GM12878 (cell line): ENCODE measurements around the gene GPR176. TPM values are rescaled to one million over a fixed set of nuclear protein-coding genes. Genes with fewer than 3 reads are reported as not detected.

Source experiments
- USF1 ChIP-seq: IDR thresholded peaks from 2 replicates; pipeline ENCODE4 v1.6.1; 2011; ENCODE audit warnings: borderline replicate concordance, low read depth, mild to moderate bottlenecking, moderate library complexity, mixed read lengths, low read length; ENCODE audit not compliant: insufficient read depth; ENCODE audit errors: extremely low read length
- WRNIP1 ChIP-seq: IDR thresholded peaks from 2 replicates; pipeline ENCODE4 v1.6.1; 2011; ENCODE audit warnings: low read depth, low read length, improper control_type of control experiment, borderline replicate concordance
- polyA plus RNA-seq, 11 experiments: library from polyadenylated mRNA; depleted of rRNA in 4 of 11; unstranded in 6 of 11; stranded (reverse) in 5 of 11; fragments of >200 nt; fragmentation: Nextera tagmentation in 4 of 11; fragmentation: Illumina TruSeq in 1 of 11; extraction: Ambion mirVana in 4 of 11; extraction: Trizol in 1 of 11; gene quantifications; 1 replicate in 1 of 11; 2 replicates in 10 of 11; pipeline versions ENCODE4 v1.2.1 to v1.2.3, GENCODE V29; 2011 to 2016; ENCODE audit warnings: inconsistent platforms in 2 of 11, missing spikeins in 2 of 11, low read depth in 1 of 11
- small RNA-seq: library from RNA; depleted of rRNA; stranded (forward); fragments of <200 nt; gene quantifications from one replicate; pipeline ENCODE3, GENCODE V24; 2014
- total RNA-seq, 4 experiments: library from RNA; depleted of rRNA in 3 of 4; stranded (reverse); fragments of >200 nt in 3 of 4; fragmentation: Illumina TruSeq in 1 of 4; extraction: Trizol in 1 of 4; gene quantifications; 2 replicates each; pipeline versions ENCODE4 v1.2.1 to v1.2.3, GENCODE V29; 2013 to 2021
- TF ChIP-seq, protein P1 (sequence below): IDR thresholded peaks from 2 replicates; pipeline ENCODE4 v1.6.1; 2011; ENCODE audit warnings: borderline replicate concordance, low read depth, mild to moderate bottlenecking, moderate library complexity, low read length; ENCODE audit not compliant: insufficient read depth, poor library complexity, severe bottlenecking

The GPR176 gene
- total and polyA plus RNA-seq, 10 of the 15 experiments (the other 5 are each of a cell fraction or from before 2014, with no cell fraction given), result 0.02 to 0.33 (median 0.16) TPM; not detected in 4

- TF ChIP-seq USF1, result no peak
- TF ChIP-seq, protein P1, sequence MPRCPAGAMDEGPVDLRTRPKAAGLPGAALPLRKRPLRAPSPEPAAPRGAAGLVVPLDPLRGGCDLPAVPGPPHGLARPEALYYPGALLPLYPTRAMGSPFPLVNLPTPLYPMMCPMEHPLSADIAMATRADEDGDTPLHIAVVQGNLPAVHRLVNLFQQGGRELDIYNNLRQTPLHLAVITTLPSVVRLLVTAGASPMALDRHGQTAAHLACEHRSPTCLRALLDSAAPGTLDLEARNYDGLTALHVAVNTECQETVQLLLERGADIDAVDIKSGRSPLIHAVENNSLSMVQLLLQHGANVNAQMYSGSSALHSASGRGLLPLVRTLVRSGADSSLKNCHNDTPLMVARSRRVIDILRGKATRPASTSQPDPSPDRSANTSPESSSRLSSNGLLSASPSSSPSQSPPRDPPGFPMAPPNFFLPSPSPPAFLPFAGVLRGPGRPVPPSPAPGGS, result no peak
- TF ChIP-seq WRNIP1, result no peak
These were observed 167.8 kb downstream of the GPR176 start (continued) for GRCh38 chr15:39752246-39752645.

Small RNAs within 50 kb of the gene (small RNA-seq; reads per million reads assigned to genes)
- gene RF00019, result not detected

Other genes with a start within 250 kb of the GPR176 start
- 0.34 and 0.44 TPM in 2 replicates for gene FSIP1, start 137.4 kb downstream of the GPR176 start, total RNA-seq (2014; rRNA removed)
- 0.55 and 0.67 TPM in 2 replicates for gene FSIP1, start 137.4 kb downstream of the GPR176 start, total RNA-seq (2014; rRNA removed; fragmentation: Illumina TruSeq; extraction: Trizol)
- gene FSIP1, start 137.4 kb downstream of the GPR176 start, total RNA-seq (2021), result 0.36 and 0.43 TPM in 2 replicates
- 0.19 and 0.27 TPM in 2 replicates for gene FSIP1, start 137.4 kb downstream of the GPR176 start, polyA plus RNA-seq (2011; rRNA removed)
- 0.27 and 0.37 TPM in 2 replicates for gene FSIP1, start 137.4 kb downstream of the GPR176 start, polyA plus RNA-seq (2014; fragmentation: Illumina TruSeq; extraction: Trizol)
- under 1 TPM; 0.15 to 0.27 TPM for gene FSIP1, start 137.4 kb downstream of the GPR176 start, polyA plus RNA-seq (2014; fragmentation: Nextera tagmentation; extraction: Ambion mirVana)
- gene FSIP1, start 137.4 kb downstream of the GPR176 start, polyA plus RNA-seq (2014; rRNA removed), result 0.14 and 0.15 TPM in 2 replicates
- gene FSIP1, start 137.4 kb downstream of the GPR176 start, polyA plus RNA-seq (2016; fragmentation: Nextera tagmentation; extraction: Ambion mirVana), result under 1 TPM; 0.38 to 0.59 TPM
- 25.0 and 26.9 TPM in 2 replicates for gene EIF2AK4, start 13.8 kb upstream of the GPR176 start, total RNA-seq (2014; rRNA removed)
- gene EIF2AK4, start 13.8 kb upstream of the GPR176 start, total RNA-seq (2014; rRNA removed; fragmentation: Illumina TruSeq; extraction: Trizol), result 26.8 and 27.6 TPM in 2 replicates
- gene EIF2AK4, start 13.8 kb upstream of the GPR176 start, total RNA-seq (2021), result 23.2 and 23.4 TPM in 2 replicates
- 25.7 and 28.5 TPM in 2 replicates for gene EIF2AK4, start 13.8 kb upstream of the GPR176 start, polyA plus RNA-seq (2011; rRNA removed)
- 28.8 and 34.1 TPM in 2 replicates for gene EIF2AK4, start 13.8 kb upstream of the GPR176 start, polyA plus RNA-seq (2014; fragmentation: Illumina TruSeq; extraction: Trizol)
- gene EIF2AK4, start 13.8 kb upstream of the GPR176 start, polyA plus RNA-seq (2014; fragmentation: Nextera tagmentation; extraction: Ambion mirVana), result 10 to 100 TPM; 14.0 to 33.2 TPM
- gene EIF2AK4, start 13.8 kb upstream of the GPR176 start, polyA plus RNA-seq (2014; rRNA removed), result 21.0 and 26.2 TPM in 2 replicates
- 10 to 100 TPM; 31.3 to 33.9 TPM for gene EIF2AK4, start 13.8 kb upstream of the GPR176 start, polyA plus RNA-seq (2016; fragmentation: Nextera tagmentation; extraction: Ambion mirVana)
- 273 and 320 TPM in 2 replicates for gene SRP14, start 118.9 kb upstream of the GPR176 start, total RNA-seq (2014; rRNA removed)
- 181 and 189 TPM in 2 replicates for gene SRP14, start 118.9 kb upstream of the GPR176 start, total RNA-seq (2014; rRNA removed; fragmentation: Illumina TruSeq; extraction: Trizol)
- gene SRP14, start 118.9 kb upstream of the GPR176 start, total RNA-seq (2021), result 141 TPM in 2 replicates
- gene SRP14, start 118.9 kb upstream of the GPR176 start, polyA plus RNA-seq (2011; rRNA removed), result 431 and 589 TPM in 2 replicates
- 364 and 455 TPM in 2 replicates for gene SRP14, start 118.9 kb upstream of the GPR176 start, polyA plus RNA-seq (2014; fragmentation: Illumina TruSeq; extraction: Trizol)
- gene SRP14, start 118.9 kb upstream of the GPR176 start, polyA plus RNA-seq (2014; fragmentation: Nextera tagmentation; extraction: Ambion mirVana), result 1,000 to 10,000 TPM; 1,041 to 1,182 TPM
- gene SRP14, start 118.9 kb upstream of the GPR176 start, polyA plus RNA-seq (2014; rRNA removed), result 546 and 554 TPM in 2 replicates
- gene SRP14, start 118.9 kb upstream of the GPR176 start, polyA plus RNA-seq (2016; fragmentation: Nextera tagmentation; extraction: Ambion mirVana), result 100 to 1,000 TPM; 806 to 826 TPM
- gene BMF, start 188.6 kb upstream of the GPR176 start, total RNA-seq (2014; rRNA removed), result 17.3 and 19.2 TPM in 2 replicates
- gene BMF, start 188.6 kb upstream of the GPR176 start, total RNA-seq (2014; rRNA removed; fragmentation: Illumina TruSeq; extraction: Trizol), result 16.4 and 20.1 TPM in 2 replicates
- 34.9 and 35.7 TPM in 2 replicates for gene BMF, start 188.6 kb upstream of the GPR176 start, total RNA-seq (2021)
- gene BMF, start 188.6 kb upstream of the GPR176 start, polyA plus RNA-seq (2011; rRNA removed), result 14.7 and 22.1 TPM in 2 replicates
- 17.4 and 23.8 TPM in 2 replicates for gene BMF, start 188.6 kb upstream of the GPR176 start, polyA plus RNA-seq (2014; fragmentation: Illumina TruSeq; extraction: Trizol)
- 1 to 10 TPM in 1 of 2 experiments, under 1 TPM in 1; 0.82 to 1.3 TPM for gene BMF, start 188.6 kb upstream of the GPR176 start, polyA plus RNA-seq (2014; fragmentation: Nextera tagmentation; extraction: Ambion mirVana)
- gene BMF, start 188.6 kb upstream of the GPR176 start, polyA plus RNA-seq (2014; rRNA removed), result 26.8 and 27.5 TPM in 2 replicates
- 1 to 10 TPM; 4.0 to 4.2 TPM for gene BMF, start 188.6 kb upstream of the GPR176 start, polyA plus RNA-seq (2016; fragmentation: Nextera tagmentation; extraction: Ambion mirVana)
- 78.9 and 95.3 TPM in 2 replicates for gene BUB1B, start 240.8 kb upstream of the GPR176 start, total RNA-seq (2014; rRNA removed)
- gene BUB1B, start 240.8 kb upstream of the GPR176 start, total RNA-seq (2014; rRNA removed; fragmentation: Illumina TruSeq; extraction: Trizol), result 92.6 and 95.4 TPM in 2 replicates
- 71.6 and 78.4 TPM in 2 replicates for gene BUB1B, start 240.8 kb upstream of the GPR176 start, total RNA-seq (2021)
- gene BUB1B, start 240.8 kb upstream of the GPR176 start, polyA plus RNA-seq (2011; rRNA removed), result 84.4 and 105 TPM in 2 replicates
- 98.6 and 126 TPM in 2 replicates for gene BUB1B, start 240.8 kb upstream of the GPR176 start, polyA plus RNA-seq (2014; fragmentation: Illumina TruSeq; extraction: Trizol)
- gene BUB1B, start 240.8 kb upstream of the GPR176 start, polyA plus RNA-seq (2014; fragmentation: Nextera tagmentation; extraction: Ambion mirVana), result 10 to 100 TPM; 29.1 to 38.6 TPM
- 66.7 and 79.6 TPM in 2 replicates for gene BUB1B, start 240.8 kb upstream of the GPR176 start, polyA plus RNA-seq (2014; rRNA removed)
- gene BUB1B, start 240.8 kb upstream of the GPR176 start, polyA plus RNA-seq (2016; fragmentation: Nextera tagmentation; extraction: Ambion mirVana), result 10 to 100 TPM; 73.1 to 75.6 TPM